Smooth muscle cell of the coronary artery (primary cell): Measurements from ENCODE around the gene C4orf33. TPM values are rescaled to one million over a fixed set of nuclear protein-coding genes. Genes with fewer than 3 reads are reported as not detected.

Source experiments
- total RNA-seq: library from RNA; depleted of rRNA; stranded (reverse); fragments of >200 nt; gene quantifications from 2 replicates; pipeline ENCODE4 v1.2.3, GENCODE V29; 2014; ENCODE audit warnings: low replicate concordance

The C4orf33 gene
- total RNA-seq: 1.6 and 9.1 TPM in 2 replicates

DNA sequence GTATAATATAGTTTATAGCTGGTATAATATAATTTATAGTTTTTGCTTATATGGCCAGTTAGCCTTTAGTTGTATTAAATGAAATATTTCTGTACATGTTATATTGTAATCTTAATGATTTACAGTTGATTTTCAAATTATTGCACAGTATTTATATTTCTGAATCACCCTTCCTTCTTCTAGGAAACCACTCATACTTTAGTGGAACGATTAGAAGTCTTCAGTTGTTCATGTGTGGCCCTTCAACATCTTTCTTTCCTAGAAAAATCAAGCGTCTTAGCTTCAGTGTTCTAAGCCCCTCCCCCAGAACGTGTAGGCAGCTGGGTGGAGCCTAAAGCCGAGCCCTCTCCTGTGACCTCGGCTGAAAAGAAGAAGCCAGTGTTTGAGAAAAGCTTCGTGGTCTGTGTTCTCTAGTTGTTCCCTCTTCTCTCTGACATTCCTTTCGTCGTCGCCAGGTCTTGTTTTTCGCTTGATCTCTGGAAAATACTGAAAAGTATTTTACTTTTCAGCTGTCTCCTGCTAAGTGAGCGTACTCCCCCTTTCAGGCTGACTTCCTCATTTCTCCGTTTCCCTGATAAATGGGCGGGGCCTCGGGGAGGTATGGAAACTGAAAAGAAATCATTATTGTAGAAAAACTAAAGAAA lies at the start of gene C4orf33:
C4orf33 (plus strand) TSS at position 342 of the 644 bp plus-strand sequence. CDS start 6,459 bp downstream, outside the sequence.

DNA sequence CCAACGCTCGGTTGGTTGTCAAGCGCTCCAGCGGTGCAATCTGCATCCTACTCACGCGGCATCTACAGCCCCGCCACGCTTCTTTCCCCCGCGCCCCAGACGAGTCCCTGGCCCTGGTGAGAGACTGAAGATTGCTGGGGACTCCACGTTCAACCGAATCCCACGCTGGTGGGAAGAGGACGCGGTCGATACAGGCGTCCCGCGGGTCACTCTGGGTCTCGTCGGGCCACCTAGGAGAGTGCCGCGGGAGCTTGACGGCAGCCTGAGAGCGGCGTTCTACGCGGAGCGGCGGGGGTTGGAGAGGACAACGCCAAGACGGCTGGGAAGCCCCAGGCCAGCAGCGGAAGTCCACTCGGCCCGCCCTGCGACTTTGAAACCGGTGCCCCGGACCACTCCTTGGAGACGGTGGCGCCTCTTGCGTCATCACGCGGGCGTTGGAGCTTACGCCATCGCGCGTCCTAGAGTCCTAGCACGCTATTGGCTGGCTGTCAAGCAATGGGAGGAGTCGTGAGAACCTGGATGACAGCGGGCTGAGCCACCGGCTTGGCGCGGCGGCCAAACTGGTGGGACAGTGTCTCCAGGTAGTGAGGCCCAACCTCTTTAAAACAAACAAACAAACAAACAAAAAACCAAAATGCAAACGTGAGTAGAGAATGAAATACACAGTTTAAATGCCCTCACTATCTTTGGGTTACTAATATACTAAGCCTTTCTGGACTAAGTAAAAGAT lies 2.6 kb upstream of the C4orf33 start, which contains the start of gene SCLT1:
SCLT1 (minus strand) TSS at position 349 of the 730 bp plus-strand sequence. CDS start 436 bp downstream, outside the sequence.

Other genes starting within 250 kb of the C4orf33 start
- 3.2 and 9.2 TPM in 2 replicates for gene SCLT1, start 2.6 kb upstream of the C4orf33 start, total RNA-seq